H9 (cell line): ENCODE data around the gene CDC37L1. TPM values are rescaled to one million over a fixed set of nuclear protein-coding genes. Genes with fewer than 3 reads are reported as not detected.

ENCODE experiments used
- DNase-seq: peaks from one replicate; pipeline ENCODE4 v3.0.0-alpha.2; 2017
- H2AFZ ChIP-seq: one replicate; pipeline ENCODE4 v1.6.1; 2013; ENCODE audit warnings: mild to moderate bottlenecking, low read length, control low read depth, moderate library complexity
- H2AK5ac ChIP-seq: 2 replicates; pipeline ENCODE4 v1.6.1; 2013; ENCODE audit warnings: low read length, control low read depth, mixed read lengths; ENCODE audit not compliant: insufficient read length
- H2BK120ac ChIP-seq: one replicate; pipeline ENCODE4 v1.6.1; 2013; ENCODE audit warnings: low read depth, mild to moderate bottlenecking, low read length, control low read depth, inconsistent platforms; ENCODE audit not compliant: poor library complexity, severe bottlenecking
- H2BK12ac ChIP-seq: 2 replicates; pipeline ENCODE4 v1.6.1; 2013; ENCODE audit warnings: low read length, control low read depth, mixed read lengths, low read depth; ENCODE audit not compliant: insufficient read length
- H2BK15ac ChIP-seq: 2 replicates; pipeline ENCODE4 v1.6.1; 2013; ENCODE audit warnings: low read depth, low read length, control low read depth
- H2BK20ac ChIP-seq: one replicate; pipeline ENCODE4 v1.6.1; 2013; ENCODE audit warnings: low read depth, mild to moderate bottlenecking, low read length, control low read depth, inconsistent platforms; ENCODE audit not compliant: poor library complexity, severe bottlenecking
- H2BK5ac ChIP-seq: 2 replicates; pipeline ENCODE4 v1.6.1; 2013; ENCODE audit warnings: low read length, control low read depth, mixed read lengths; ENCODE audit not compliant: insufficient read length
- H3K14ac ChIP-seq: 2 replicates; pipeline ENCODE4 v1.6.1; 2013; ENCODE audit warnings: low read length, control low read depth; ENCODE audit not compliant: insufficient read depth
- H3K18ac ChIP-seq: 2 replicates; pipeline ENCODE4 v1.6.1; 2013; ENCODE audit warnings: low read depth, mild to moderate bottlenecking, mixed read lengths, low read length, control low read depth; ENCODE audit not compliant: insufficient read length
- H3K23ac ChIP-seq: 2 replicates; pipeline ENCODE4 v1.6.1; 2013; ENCODE audit warnings: low read length, control low read depth, mixed read lengths, low read depth; ENCODE audit not compliant: insufficient read length
- H3K23me2 ChIP-seq: 2 replicates; pipeline ENCODE4 v1.6.1; 2013; ENCODE audit warnings: low read depth, mild to moderate bottlenecking, mixed read lengths, low read length, control low read depth; ENCODE audit not compliant: insufficient read length, poor library complexity, severe bottlenecking
- H3K27ac ChIP-seq: 2 replicates; pipeline ENCODE4 v1.5.1; 2013; ENCODE audit warnings: low read length, control low read depth, mixed read lengths, low read depth; ENCODE audit not compliant: insufficient read length
- H3K27me3 ChIP-seq: 2 replicates; pipeline ENCODE4 v1.6.1; 2013; ENCODE audit warnings: low read length, control low read depth, inconsistent platforms; ENCODE audit not compliant: insufficient read depth
- H3K4ac ChIP-seq: 2 replicates; pipeline ENCODE4 v1.6.1; 2013; ENCODE audit warnings: low read depth, mild to moderate bottlenecking, control low read depth, inconsistent platforms, low read length, moderate library complexity
- H3K4me1 ChIP-seq: 2 replicates; pipeline ENCODE4 v1.6.1; 2013; ENCODE audit warnings: low read length, control low read depth, inconsistent platforms; ENCODE audit not compliant: insufficient read depth
- H3K4me2 ChIP-seq: 2 replicates; pipeline ENCODE4 v1.6.1; 2013; ENCODE audit warnings: low read length, control low read depth, mixed read lengths; ENCODE audit not compliant: insufficient read length, insufficient read depth
- H3K56ac ChIP-seq: 2 replicates; pipeline ENCODE4 v1.6.1; 2013; ENCODE audit warnings: low read depth, mild to moderate bottlenecking, mixed read lengths, low read length, control low read depth; ENCODE audit not compliant: insufficient read length
- H3K79me1 ChIP-seq: 2 replicates; pipeline ENCODE4 v1.6.1; 2013; ENCODE audit warnings: low read depth, mild to moderate bottlenecking, moderate library complexity, low read length, control low read depth, inconsistent platforms; ENCODE audit not compliant: insufficient read depth, poor library complexity, severe bottlenecking
- H3K79me2 ChIP-seq: 2 replicates; pipeline ENCODE4 v1.6.1; 2013; ENCODE audit warnings: low read length, control low read depth, inconsistent platforms; ENCODE audit not compliant: insufficient read depth
- H3K9ac ChIP-seq: 2 replicates; pipeline ENCODE4 v1.6.1; 2013; ENCODE audit warnings: low read length, control low read depth, mixed read lengths; ENCODE audit not compliant: insufficient read length; ENCODE audit errors: extremely low read depth
- H3K9me3 ChIP-seq: one replicate; pipeline ENCODE4 v1.6.1; 2013; ENCODE audit warnings: low read depth, low read length, inconsistent platforms; ENCODE audit not compliant: control insufficient read depth
- H3T11ph ChIP-seq: one replicate; pipeline ENCODE4 v1.6.1; 2013; ENCODE audit warnings: mild to moderate bottlenecking, low read length, control low read depth, inconsistent platforms
- H4K20me1 ChIP-seq: one replicate; pipeline ENCODE4 v1.6.1; 2013; ENCODE audit not compliant: control insufficient read depth, insufficient read length, insufficient read depth
- H4K5ac ChIP-seq: 2 replicates; pipeline ENCODE4 v1.6.1; 2013; ENCODE audit warnings: low read depth, mild to moderate bottlenecking, mixed read lengths, low read length, control low read depth; ENCODE audit not compliant: insufficient read length
- H4K8ac ChIP-seq: replicated peaks from 2 replicates; pipeline ENCODE4 v1.6.1; 2013; ENCODE audit warnings: low read length, control low read depth, mixed read lengths, low read depth; ENCODE audit not compliant: insufficient read length
- H4K91ac ChIP-seq: 2 replicates; pipeline ENCODE4 v1.6.1; 2013; ENCODE audit warnings: low read depth, mild to moderate bottlenecking, moderate library complexity, mixed read lengths, low read length, control low read depth; ENCODE audit not compliant: insufficient read length
- H3K27ac Mint-ChIP-seq, 3 experiments: 2 replicates in 2 of 3; 3 replicates in 1 of 3; pipeline ENCODE4 v1.8.0; 2020 to 2021; ENCODE audit warnings: mixed read lengths in 3 of 3, mild to moderate bottlenecking in 1 of 3, moderate library complexity in 1 of 3
- H3K27me3 Mint-ChIP-seq: 2 replicates; pipeline ENCODE4 v1.8.0; 2021; ENCODE audit warnings: low read depth, mild to moderate bottlenecking, moderate library complexity, mixed read lengths
- H3K36me3 Mint-ChIP-seq, 3 experiments: 2 replicates in 2 of 3; 3 replicates in 1 of 3; pipeline ENCODE4 v1.8.0; 2020 to 2021; ENCODE audit warnings: low read depth in 3 of 3, mixed read lengths in 3 of 3; ENCODE audit not compliant: insufficient read depth in 1 of 3
- H3K4me1 Mint-ChIP-seq, 2 experiments: 2 replicates each; pipeline ENCODE4 v1.8.0; 2020; ENCODE audit warnings: mixed read lengths in 2 of 2
- H3K4me3 Mint-ChIP-seq, 2 experiments: 2 replicates in 1 of 2; 3 replicates in 1 of 2; pipeline ENCODE4 v1.8.0; 2020 to 2021; ENCODE audit warnings: mild to moderate bottlenecking in 2 of 2, mixed read lengths in 2 of 2, moderate library complexity in 1 of 2
- H3K9me3 Mint-ChIP-seq, 2 experiments: 2 replicates in 1 of 2; 3 replicates in 1 of 2; pipeline ENCODE4 v1.8.0; 2020; ENCODE audit warnings: mild to moderate bottlenecking in 2 of 2, mixed read lengths in 2 of 2, moderate library complexity in 1 of 2
- CTCF ChIP-seq: fragments of 200-600 bp; sonication (generic); conservative IDR thresholded peaks from 3 replicates; pipeline ENCODE4 v1.8.0; 2021; ENCODE audit warnings: antibody characterized with exemption, mild to moderate bottlenecking
- WGBS: extraction: QIAGEN DNeasy Blood & Tissue Kit; methylation state at CpG from one replicate; pipeline ENCODE4 v1.1.7; 2013; ENCODE audit warnings: missing lambda C conversion rate, low lambda C conversion rate, mixed read lengths; ENCODE audit not compliant: insufficient read length; ENCODE audit errors: extremely low coverage; 5-methylcytosine and 5-hydroxymethylcytosine counted together
- total RNA-seq: library from RNA; stranded (reverse); gene quantifications from 2 replicates; pipeline ENCODE4 v1.2.1, GENCODE V29; 2021

CDC37L1 gene
- total RNA-seq, 1 experiment from 2014 or later: 17.6 TPM

GRCh38 chr9:4690144-4690543, 10.8 kb downstream of the CDC37L1 start:
- H3K23ac ChIP-seq: no peak overlapping the region
- no peak overlapping the region for H2AK5ac ChIP-seq
- H2BK12ac ChIP-seq: no peak overlapping the region
- peak overlapping the region in 1 of 3 experiments; percentile 47; a peak in 2 of 7 replicates for H3K27ac Mint-ChIP-seq
- H3K9me3 Mint-ChIP-seq: no peaks in the 10 kb centered on the region
- no peak overlapping the region for H4K91ac ChIP-seq
- H3K9ac ChIP-seq: no peak overlapping the region
- H3K27me3 ChIP-seq: no peaks in the 10 kb centered on the region
- no peaks in the 10 kb centered on the region for H3K4me1 ChIP-seq
- H3K23me2 ChIP-seq: no peaks in the 10 kb centered on the region
- H3K27ac ChIP-seq: no peak overlapping the region
- no peak overlapping the region for H3K4me2 ChIP-seq
- H2BK120ac ChIP-seq: no peak overlapping the region
- TF ChIP-seq CTCF: no peak
- no peak overlapping the region for H4K8ac ChIP-seq
- H3K4me1 Mint-ChIP-seq: peaks cover 0 to 2% of the 10 kb centered on the region in 2 experiments; a peak in 1 of 4 replicates
- H3K4ac ChIP-seq: no peak overlapping the region
- H3K27me3 Mint-ChIP-seq: no peaks in the 10 kb centered on the region
- WGBS: no CpG with 5 or more reads among the region's 4 CpGs
- no peak overlapping the region for H2AFZ ChIP-seq
- no peak overlapping the region for H4K5ac ChIP-seq
- no peak overlapping the region for H2BK20ac ChIP-seq
- H3K79me1 ChIP-seq: no peaks in the 10 kb centered on the region
- DNase-seq: no peak
- no peak overlapping the region for H3K18ac ChIP-seq
- no peaks in the 10 kb centered on the region for H3K9me3 ChIP-seq
- H3K56ac ChIP-seq: no peak overlapping the region
- no peak overlapping the region for H2BK15ac ChIP-seq
- H3K79me2 ChIP-seq: 0 out of 2 replicates have a peak, but pooled peaks cover 1% of the 10 kb centered on the region
- H3K36me3 Mint-ChIP-seq: peaks cover 10 to 32% (median 31%) of the 10 kb centered on the region in 3 experiments; a peak in 6 of 7 replicates
- no peak overlapping the region for H3T11ph ChIP-seq
- no peak overlapping the region for H2BK5ac ChIP-seq
- no peaks in the 10 kb centered on the region for H4K20me1 ChIP-seq
- H3K4me3 Mint-ChIP-seq: no peak overlapping the region
- no peak overlapping the region for H3K14ac ChIP-seq
